H1 (cell line): Measurements from ENCODE around the gene DLG1. TPM values are rescaled to one million over a fixed set of nuclear protein-coding genes. Genes with fewer than 3 reads are reported as not detected.

ENCODE experiments used
- microRNA-seq, 2 experiments: library from miRNA; unstranded; fragments of <30 nt; microRNA quantifications; one replicate each; pipeline versions ENCODE4 to v1.2.0, GENCODE V29; 2016 to 2020; ENCODE audit warnings: borderline microRNAs expressed in 2 of 2, borderline number of aligned reads in 2 of 2, borderline replicate concordance in 1 of 2
- polyA plus RNA-seq, 7 experiments: library from polyadenylated mRNA; depleted of rRNA in 3 of 7; stranded (reverse) in 5 of 7; unstranded in 2 of 7; fragments of >200 nt in 5 of 7; fragments of 200-250 nt in 2 of 7; gene quantifications; 1 replicate in 5 of 7; 2 replicates in 1 of 7; 4 replicates in 1 of 7; pipeline versions ENCODE4 v1.2.1 to v1.2.3, GENCODE V29; 2011 to 2013; ENCODE audit warnings: missing spikeins in 2 of 7, mixed read lengths in 2 of 7
- small RNA-seq: library from polyadenylated mRNA; stranded (forward); fragments of <200 nt; extraction: miRNeasy Mini kit (QIAGEN cat#:217004); gene quantifications from one replicate; pipeline ENCODE3, GENCODE V24; 2013; ENCODE audit not compliant: insufficient read depth
- total RNA-seq: library from RNA; stranded (reverse); fragmentation: NEBNext Ultra II Directional; extraction: Animal tissue kit (Norgen Biotek cat#: 25700); gene quantifications from 2 replicates; pipeline ENCODE4 v1.2.1, GENCODE V29; 2021

Gene DLG1
- total and polyA plus RNA-seq, 2 of the 8 experiments (the other 6 are each of a cell fraction or from before 2014, with no cell fraction given) = 13.4 to 78.8 TPM

Small RNA genes within 50 kb of the gene (microRNA-seq; reads per million reads assigned to microRNA genes)
- 0 to 0.23 reads per million in 2 experiments for gene MIR4797

Small RNA genes within 50 kb of the gene (small RNA-seq; reads per million reads assigned to genes)
- not detected for gene MIR4797
